ENCODE data around the gene AOC3. TPM values are rescaled to one million over a fixed set of nuclear protein-coding genes. Genes with fewer than 3 reads are reported as not detected.

The AOC3 gene
- polyA plus RNA-seq, 1 of the 3 experiments (the other 2 are of a cell fraction), result 0.03 TPM

DNA sequence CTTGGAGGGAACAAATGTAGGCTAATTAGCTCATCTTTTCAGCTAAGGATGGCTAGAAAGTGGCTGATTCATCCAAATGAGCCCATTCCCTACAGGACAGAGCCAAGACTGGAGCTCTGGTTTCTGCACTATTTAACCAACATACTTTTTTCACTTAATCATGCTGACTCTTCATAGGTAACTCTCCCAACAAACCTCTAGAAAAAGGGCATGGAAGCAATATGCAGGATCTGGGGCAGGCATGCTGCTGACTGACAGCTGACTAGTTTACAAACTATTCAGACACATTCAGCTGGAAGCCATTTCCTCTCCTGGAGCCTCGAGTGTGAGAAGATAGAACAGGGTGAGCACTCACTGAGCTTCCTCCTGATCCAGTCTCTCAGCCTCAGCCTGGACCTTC lies 33.1 kb upstream of the AOC3 start:
- Histone ChIP-seq H3K27ac (ENCODE audit: low read depth in 2 of 2, low read length in 1 of 2) (peak overlapping the region in 1 of 2 experiments; percentile 60; a peak in 2 of 4 replicates), H3K36me3 (replicated peaks in 1 of 2; ENCODE audit: control insufficient read depth in 1 of 2, insufficient read depth in 2 of 2, low read length in 1 of 2) (peaks cover 66 to 76% of the 10 kb centered on the region in 2 experiments), H3K79me2 (ENCODE audit: insufficient read depth) (peaks cover 30% of the 10 kb centered on the region), H3K9ac (0 out of 2 replicates have a peak overlapping the region, but pooled peaks have one; percentile 5), H3F3A (replicated peaks; ENCODE audit: insufficient read depth) (peaks cover 68% of the 10 kb centered on the region), H3K4me1 (ENCODE audit: control insufficient read depth in 1 of 2, insufficient read depth in 2 of 2, low read depth in 1 of 2, low read length in 1 of 2) (peaks cover 6 to 22% of the 10 kb centered on the region in 2 experiments), H4K20me1 (ENCODE audit: insufficient read depth) (no peaks in the 10 kb centered on the region), H2AFZ (ENCODE audit: low read depth) (no peak overlapping the region), H3K9me2 (no peaks in the 10 kb centered on the region), H3K27me3 (ENCODE audit: insufficient read depth) (no peaks in the 10 kb centered on the region), H3K4me3 (ENCODE audit: low read depth in 2 of 2, low read length in 1 of 2) (no peak overlapping the region), H3K9me3 (no peaks in the 10 kb centered on the region), H3K4me2 (no peak overlapping the region)
- WGBS (ENCODE audit: low lambda C conversion rate), result 15% methylated on average over 1 of the region's 1 CpG
- DNase-seq, result no peak
- TF ChIP-seq JUND (IDR thresholded peaks at IDR 0.05) (0 out of 2 replicates have a peak, but pooled peaks have one; percentile 16), EP300 (IDR thresholded peaks at IDR 0.05; ENCODE audit: borderline replicate concordance in 1 of 2, low read depth in 1 of 2, low read length in 1 of 2) (peak in 1 of 2 experiments; percentile 27; a peak in 1 of 4 replicates), NFIC (IDR thresholded peaks at IDR 0.05; ENCODE audit: borderline replicate concordance) (peak; percentile 14; the same call in 1 of the 2 replicates), MEF2A (IDR thresholded peaks at IDR 0.05; ENCODE audit: borderline replicate concordance, low read depth) (no peak), FOXJ3 (CRISPR knock-in tag; IDR thresholded peaks at IDR 0.05) (no peak), SMC3 (IDR thresholded peaks at IDR 0.05; ENCODE audit: low read depth, low read length) (no peak), POLR2AphosphoS5 (IDR thresholded peaks at IDR 0.05; ENCODE audit: low read depth, low read length) (0 out of 2 replicates have a peak, but pooled peaks have one; percentile 48), FOXM1 (IDR thresholded peaks at IDR 0.05; ENCODE audit: low read depth) (no peak), FOSL2 (IDR thresholded peaks at IDR 0.05; ENCODE audit: borderline replicate concordance, low read depth) (peak; percentile 57), TEAD4 (IDR thresholded peaks at IDR 0.05; ENCODE audit: borderline replicate concordance, insufficient read depth) (no peak), TCF12 (IDR thresholded peaks at IDR 0.05) (peak; percentile 64)
- TF ChIP-seq, protein P1, sequence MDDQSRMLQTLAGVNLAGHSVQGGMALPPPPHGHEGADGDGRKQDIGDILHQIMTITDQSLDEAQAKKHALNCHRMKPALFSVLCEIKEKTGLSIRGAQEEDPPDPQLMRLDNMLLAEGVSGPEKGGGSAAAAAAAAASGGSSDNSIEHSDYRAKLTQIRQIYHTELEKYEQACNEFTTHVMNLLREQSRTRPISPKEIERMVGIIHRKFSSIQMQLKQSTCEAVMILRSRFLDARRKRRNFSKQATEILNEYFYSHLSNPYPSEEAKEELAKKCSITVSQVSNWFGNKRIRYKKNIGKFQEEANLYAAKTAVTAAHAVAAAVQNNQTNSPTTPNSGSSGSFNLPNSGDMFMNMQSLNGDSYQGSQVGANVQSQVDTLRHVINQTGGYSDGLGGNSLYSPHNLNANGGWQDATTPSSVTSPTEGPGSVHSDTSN (IDR thresholded peaks at IDR 0.05), result peak; percentile 90
- TF ChIP-seq, protein P2, sequence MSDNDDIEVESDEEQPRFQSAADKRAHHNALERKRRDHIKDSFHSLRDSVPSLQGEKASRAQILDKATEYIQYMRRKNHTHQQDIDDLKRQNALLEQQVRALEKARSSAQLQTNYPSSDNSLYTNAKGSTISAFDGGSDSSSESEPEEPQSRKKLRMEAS (IDR thresholded peaks at IDR 0.05; ENCODE audit: low read depth), result peak; percentile 9; the same call in 1 of the 2 replicates
- ChIA-PET CTCF (interaction anchor here (1.1 to 3.7 kb wide), 3 partner anchors 10 to 119 kb away, joined by 3 to 35 read pairs (median 11); partner anchors contain the start of gene AOC2), POLR2A (interaction anchor here (0.6 kb wide), 1 partner anchor 216 kb away, joined by 4 read pairs; no protein-coding TSS in a partner anchor)

DNA sequence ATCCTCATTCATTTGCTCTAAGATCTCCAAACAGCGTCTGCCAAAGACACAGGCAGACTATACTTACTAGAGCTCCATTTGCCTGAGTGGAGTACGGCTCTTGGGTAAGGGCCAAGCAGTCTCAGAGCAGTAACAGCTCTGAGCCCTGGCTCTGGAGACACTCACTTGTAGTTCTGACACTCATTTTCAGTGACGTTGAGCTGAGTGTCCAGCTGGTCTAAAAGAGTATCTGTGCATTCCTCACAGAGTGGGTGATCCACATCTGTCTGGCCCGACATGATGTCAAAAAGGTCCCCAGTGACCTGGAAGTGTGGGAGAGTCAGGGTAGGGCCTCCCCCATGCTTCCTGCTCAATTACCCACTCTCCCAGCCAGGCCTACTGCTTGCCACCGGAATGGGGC lies 32.6 kb upstream of the AOC3 start:
- 91% methylated on average over 5 of the region's 5 CpGs for WGBS (ENCODE audit: low lambda C conversion rate)
- H4K20me1 ChIP-seq (ENCODE audit: insufficient read depth), result no peaks in the 10 kb centered on the region
- DNase-seq, result no peak
- no peaks in the 10 kb centered on the region for H3K9me2 ChIP-seq
- no peaks in the 10 kb centered on the region for H3K27me3 ChIP-seq (ENCODE audit: insufficient read depth)
- peaks cover 7 to 22% of the 10 kb centered on the region in 2 experiments for H3K4me1 ChIP-seq (ENCODE audit: control insufficient read depth in 1 of 2, insufficient read depth in 2 of 2, low read depth in 1 of 2, low read length in 1 of 2)
- H3K79me2 ChIP-seq (ENCODE audit: insufficient read depth), result peaks cover 30% of the 10 kb centered on the region
- ChIA-PET CTCF (interaction anchor here (0.8 to 3.7 kb wide), 5 partner anchors 10 to 180 kb away, joined by 3 to 35 read pairs (median 3); partner anchors contain the start of genes AOC2 and RPL27), POLR2A (interaction anchor here (0.6 kb wide), 1 partner anchor 215 kb away, joined by 4 read pairs; no protein-coding TSS in a partner anchor)
- H2AFZ ChIP-seq (ENCODE audit: low read depth), result no peak overlapping the region
- H3K27ac ChIP-seq (ENCODE audit: low read depth in 2 of 2, low read length in 1 of 2), result peak overlapping the region in 1 of 2 experiments; percentile 60; a peak in 2 of 4 replicates
- no peak overlapping the region for H3K4me2 ChIP-seq
- H3K9me3 ChIP-seq, result no peaks in the 10 kb centered on the region
- H3K4me3 ChIP-seq (ENCODE audit: low read depth in 2 of 2, low read length in 1 of 2), result no peak overlapping the region
- 0 out of 2 replicates have a peak overlapping the region, but pooled peaks have one; percentile 5 for H3K9ac ChIP-seq
- peaks cover 70% of the 10 kb centered on the region for H3F3A ChIP-seq (replicated peaks; ENCODE audit: insufficient read depth)
- H3K36me3 ChIP-seq (replicated peaks in 1 of 2; ENCODE audit: control insufficient read depth in 1 of 2, insufficient read depth in 2 of 2, low read length in 1 of 2), result peaks cover 66 to 76% of the 10 kb centered on the region in 2 experiments
- TF ChIP-seq FOSL2 (IDR thresholded peaks at IDR 0.05; ENCODE audit: borderline replicate concordance, low read depth) (no peak), SMC3 (IDR thresholded peaks at IDR 0.05; ENCODE audit: low read depth, low read length) (no peak), NRF1 (IDR thresholded peaks at IDR 0.05; ENCODE audit: low read depth, low read length) (no peak), TCF12 (IDR thresholded peaks at IDR 0.05) (no peak), NFIC (IDR thresholded peaks at IDR 0.05; ENCODE audit: borderline replicate concordance) (no peak), FOXJ3 (CRISPR knock-in tag; IDR thresholded peaks at IDR 0.05) (no peak), MXI1 (IDR thresholded peaks at IDR 0.05; ENCODE audit: low read depth, low read length) (no peak), RFX5 (IDR thresholded peaks at IDR 0.05; ENCODE audit: low read length) (no peak), RCOR1 (IDR thresholded peaks at IDR 0.05; ENCODE audit: low read length) (no peak), RXRA (IDR thresholded peaks at IDR 0.05; ENCODE audit: borderline replicate concordance, low read depth) (no peak), RAD21 (IDR thresholded peaks at IDR 0.05; ENCODE audit: low read length) (no peak), FOXM1 (IDR thresholded peaks at IDR 0.05; ENCODE audit: low read depth) (no peak)
- TF ChIP-seq, protein P3, sequence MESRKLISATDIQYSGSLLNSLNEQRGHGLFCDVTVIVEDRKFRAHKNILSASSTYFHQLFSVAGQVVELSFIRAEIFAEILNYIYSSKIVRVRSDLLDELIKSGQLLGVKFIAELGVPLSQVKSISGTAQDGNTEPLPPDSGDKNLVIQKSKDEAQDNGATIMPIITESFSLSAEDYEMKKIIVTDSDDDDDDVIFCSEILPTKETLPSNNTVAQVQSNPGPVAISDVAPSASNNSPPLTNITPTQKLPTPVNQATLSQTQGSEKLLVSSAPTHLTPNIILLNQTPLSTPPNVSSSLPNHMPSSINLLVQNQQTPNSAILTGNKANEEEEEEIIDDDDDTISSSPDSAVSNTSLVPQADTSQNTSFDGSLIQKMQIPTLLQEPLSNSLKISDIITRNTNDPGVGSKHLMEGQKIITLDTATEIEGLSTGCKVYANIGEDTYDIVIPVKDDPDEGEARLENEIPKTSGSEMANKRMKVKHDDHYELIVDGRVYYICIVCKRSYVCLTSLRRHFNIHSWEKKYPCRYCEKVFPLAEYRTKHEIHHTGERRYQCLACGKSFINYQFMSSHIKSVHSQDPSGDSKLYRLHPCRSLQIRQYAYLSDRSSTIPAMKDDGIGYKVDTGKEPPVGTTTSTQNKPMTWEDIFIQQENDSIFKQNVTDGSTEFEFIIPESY (IDR thresholded peaks at IDR 0.05; ENCODE audit: borderline replicate concordance, low read depth), result no peak
- TF ChIP-seq, protein P4, sequence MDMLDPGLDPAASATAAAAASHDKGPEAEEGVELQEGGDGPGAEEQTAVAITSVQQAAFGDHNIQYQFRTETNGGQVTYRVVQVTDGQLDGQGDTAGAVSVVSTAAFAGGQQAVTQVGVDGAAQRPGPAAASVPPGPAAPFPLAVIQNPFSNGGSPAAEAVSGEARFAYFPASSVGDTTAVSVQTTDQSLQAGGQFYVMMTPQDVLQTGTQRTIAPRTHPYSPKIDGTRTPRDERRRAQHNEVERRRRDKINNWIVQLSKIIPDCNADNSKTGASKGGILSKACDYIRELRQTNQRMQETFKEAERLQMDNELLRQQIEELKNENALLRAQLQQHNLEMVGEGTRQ (IDR thresholded peaks at IDR 0.05; ENCODE audit: borderline replicate concordance, low read depth, low read length), result no peak
- TF ChIP-seq, protein P1 (IDR thresholded peaks at IDR 0.05), result no peak
- TF ChIP-seq, protein P2 (IDR thresholded peaks at IDR 0.05; ENCODE audit: low read depth), result no peak; the same call in 1 of the 2 replicates
